ENCODE data around the gene C1QL4. TPM values are rescaled to one million over a fixed set of nuclear protein-coding genes. Genes with fewer than 3 reads are reported as not detected.
"Not testable (repeated sequence)": the region's sequence is repeated elsewhere in the genome, so short reads cannot be mapped to it uniquely, and the experiment has no call there.

Gene C1QL4
- total RNA-seq, 1 experiment from 2014 or later, result 5.7 TPM

GRCh38 chr12:49334681-49335080 lies 2.3 kb downstream of the C1QL4 start:
- DNase-seq (ENCODE audit: low read depth), result no peak

DNA sequence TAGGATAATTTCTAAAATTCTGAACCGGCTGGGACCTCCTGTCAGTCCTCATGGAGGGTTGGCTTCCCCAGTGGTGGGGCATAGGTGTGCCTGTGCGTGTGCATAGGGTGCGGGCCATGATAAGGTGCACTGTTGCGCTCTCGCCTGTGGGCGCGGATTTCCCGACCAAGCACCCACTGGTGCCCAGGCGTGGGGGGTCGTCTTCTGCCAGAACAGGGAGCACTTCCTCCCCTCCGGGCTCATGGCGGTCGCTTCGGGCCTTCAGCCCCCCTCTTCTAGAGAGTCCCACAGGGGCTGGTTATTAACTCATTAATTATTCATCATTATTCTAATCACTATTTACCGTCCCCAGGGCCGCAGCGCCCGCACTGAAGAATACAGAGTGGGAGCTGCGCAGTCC lies 2.8 kb downstream of the C1QL4 start:
- no peak for DNase-seq (ENCODE audit: low read depth)

- DNase-seq (ENCODE audit: low read depth), result not testable (repeated sequence)
Observed at GRCh38 chr12:49333778-49334177, 3.2 kb downstream of the C1QL4 start.

GRCh38 chr12:49332891-49333371 lies 4.1 kb downstream of the C1QL4 start:
- no peak for DNase-seq (ENCODE audit: low read depth)

DNA sequence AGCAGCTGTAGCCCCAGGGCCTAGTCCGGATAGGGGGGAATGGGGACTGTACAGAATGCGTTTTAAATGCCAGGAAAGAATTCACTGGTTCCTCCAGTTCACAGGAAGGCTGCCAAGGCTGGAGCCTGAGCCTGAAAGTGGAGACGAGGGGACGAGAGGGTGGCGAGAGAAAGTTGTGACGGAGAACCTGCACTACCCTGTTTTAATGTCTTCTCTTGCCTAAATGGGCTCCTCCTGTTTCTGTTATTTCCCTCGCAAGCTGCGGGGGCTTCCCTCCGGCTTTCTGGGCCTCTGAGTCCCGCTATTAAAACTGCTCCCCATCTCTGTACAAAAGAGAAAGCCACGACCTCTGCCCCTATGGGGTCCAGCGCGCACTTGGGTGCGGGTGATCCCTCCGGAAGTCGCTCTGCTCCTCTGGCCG lies 4.5 kb downstream of the C1QL4 start:
- no peak for DNase-seq (ENCODE audit: low read depth)

DNA sequence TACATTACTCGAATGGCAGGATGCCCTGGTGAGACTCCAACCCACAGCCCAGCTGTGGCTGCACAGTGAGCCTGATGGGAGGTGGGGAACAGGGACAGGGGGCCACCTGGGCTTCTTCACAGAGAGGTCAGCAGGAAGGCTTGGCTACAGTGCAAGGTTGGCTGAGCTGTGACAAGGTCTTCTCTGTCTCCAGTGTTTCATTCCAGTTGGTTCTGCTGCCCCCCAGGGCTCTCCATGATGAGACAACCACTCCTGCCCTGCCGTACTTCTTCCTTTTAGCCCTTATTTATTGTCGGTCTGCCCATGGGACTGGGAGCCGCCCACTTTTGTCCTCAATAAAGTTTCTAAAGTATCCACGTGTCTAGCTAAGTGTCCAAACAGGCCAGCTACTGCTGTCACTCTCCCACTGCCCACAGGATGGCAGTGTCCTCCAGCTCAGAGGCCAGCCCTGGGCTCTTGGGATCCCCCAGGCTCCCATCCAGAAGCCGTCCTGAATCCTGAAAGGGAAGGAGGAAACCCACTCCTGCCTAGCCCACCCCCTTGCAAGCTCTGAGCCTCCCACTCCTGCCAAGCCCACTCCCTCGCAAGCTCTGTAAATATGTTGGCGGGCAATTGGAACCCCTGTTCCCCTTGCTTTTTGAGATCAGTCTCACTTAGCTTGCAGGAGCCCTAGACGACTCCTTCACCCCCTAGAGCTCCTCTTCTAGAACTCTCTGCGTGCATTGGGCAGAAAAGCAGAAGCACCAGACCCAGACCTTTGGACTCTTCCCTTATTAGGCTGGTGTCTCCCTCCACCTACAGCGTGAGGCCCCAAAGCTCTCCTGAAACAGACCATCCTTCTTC lies 5.4 kb downstream of the C1QL4 start:
- DNase-seq (ENCODE audit: low read depth), result peak; percentile 55

- DNase-seq (ENCODE audit: low read depth), result no peak
Observed at GRCh38 chr12:49330631-49331379, 6.2 kb downstream of the C1QL4 start.

DNA sequence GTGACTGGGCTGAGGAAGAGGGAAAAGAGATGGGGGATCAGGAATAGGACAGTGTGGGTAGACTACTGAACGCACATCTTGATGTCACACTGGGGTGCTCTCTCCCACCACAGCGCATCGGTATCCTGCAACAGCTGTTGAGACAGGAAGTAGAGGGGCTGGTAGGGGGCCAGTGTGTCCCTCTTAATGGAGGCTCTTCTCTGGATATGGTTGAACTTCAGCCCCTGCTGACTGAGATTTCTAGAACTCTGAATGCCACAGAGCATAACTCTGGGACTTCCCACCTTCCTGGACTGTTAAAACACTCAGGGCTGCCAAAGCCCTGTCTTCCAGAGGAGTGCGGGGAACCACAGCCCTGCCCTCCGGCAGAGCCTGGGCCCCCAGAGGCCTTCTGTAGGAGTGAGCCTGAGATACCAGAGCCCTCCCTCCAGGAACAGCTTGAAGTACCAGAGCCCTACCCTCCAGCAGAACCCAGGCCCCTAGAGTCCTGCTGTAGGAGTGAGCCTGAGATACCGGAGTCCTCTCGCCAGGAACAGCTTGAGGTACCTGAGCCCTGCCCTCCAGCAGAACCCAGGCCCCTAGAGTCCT lies 6.9 kb downstream of the C1QL4 start:
- DNase-seq (ENCODE audit: low read depth), result no peak

DNA sequence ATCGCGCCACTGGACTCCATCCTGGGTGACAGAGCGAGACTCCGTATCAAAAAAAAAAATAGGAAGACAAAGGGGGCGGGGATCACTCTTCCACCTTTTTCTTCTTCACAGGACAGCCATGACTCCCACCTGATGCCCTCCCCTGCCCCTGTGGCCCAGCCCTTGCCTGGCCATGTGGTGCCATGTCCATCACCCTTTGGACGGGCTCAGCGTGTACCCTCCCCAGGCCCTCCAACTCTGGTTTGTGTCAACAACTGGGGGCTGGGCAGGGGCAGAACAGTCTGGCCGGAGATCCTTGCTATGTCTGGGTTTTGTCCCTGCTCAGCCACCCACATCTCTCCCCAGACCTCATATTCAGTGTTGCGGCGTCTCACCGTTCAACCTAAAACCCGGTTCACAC lies 8.2 kb downstream of the C1QL4 start:
- no peak for DNase-seq (ENCODE audit: low read depth)

GRCh38 chr12:49327887-49328286 lies 9.1 kb downstream of the C1QL4 start:
- DNase-seq (ENCODE audit: low read depth), result no peak

- DNase-seq (ENCODE audit: low read depth), result no peak
Observed at GRCh38 chr12:49327368-49327767, 9.6 kb downstream of the C1QL4 start.

DNA sequence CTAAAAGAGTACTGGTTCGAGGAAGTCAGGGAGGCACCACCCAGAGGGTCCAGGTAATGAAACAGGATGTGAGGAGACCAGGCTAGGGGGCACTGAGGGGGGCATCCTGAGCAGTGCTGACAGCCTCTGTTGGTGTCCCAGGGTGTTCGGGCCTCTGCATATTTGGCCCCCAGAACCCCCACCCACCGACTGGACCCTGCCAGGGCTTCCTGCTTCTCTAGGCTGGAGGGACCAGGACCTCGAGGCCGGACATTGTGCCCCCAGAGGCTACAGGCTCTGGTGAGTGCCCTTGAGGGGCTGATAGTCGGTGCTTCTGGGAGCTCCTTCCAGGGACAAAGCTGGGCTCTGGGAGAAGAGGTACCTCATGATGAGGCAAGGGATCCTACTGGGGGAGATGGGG lies 11.4 kb downstream of the C1QL4 start:
- DNase-seq (ENCODE audit: low read depth), result no peak

DNA sequence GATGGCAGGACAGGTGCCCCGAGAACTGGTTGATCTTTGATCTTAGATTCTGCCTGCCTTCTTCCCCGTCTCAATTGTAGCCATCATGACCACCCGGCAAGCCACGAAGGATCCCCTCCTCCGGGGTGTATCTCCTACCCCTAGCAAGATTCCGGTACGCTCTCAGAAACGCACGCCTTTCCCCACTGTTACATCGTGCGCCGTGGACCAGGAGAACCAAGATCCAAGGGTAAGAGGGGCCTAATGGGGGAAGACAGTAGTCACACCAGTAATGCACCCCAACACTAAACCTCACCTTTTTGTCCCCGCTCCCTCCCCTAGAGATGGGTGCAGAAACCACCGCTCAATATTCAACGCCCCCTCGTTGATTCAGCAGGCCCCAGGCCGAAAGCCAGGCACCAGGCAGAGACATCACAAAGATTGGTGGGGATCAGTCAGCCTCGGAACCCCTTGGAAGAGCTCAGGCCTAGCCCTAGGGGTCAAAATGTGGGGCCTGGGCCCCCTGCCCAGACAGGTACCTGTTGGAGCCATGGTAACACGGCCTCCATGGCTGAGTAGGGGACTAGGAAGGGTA lies 13.4 kb downstream of the C1QL4 start:
- DNase-seq (ENCODE audit: low read depth), result no peak

GRCh38 chr12:49322708-49323523 lies 14.1 kb downstream of the C1QL4 start, which contains the start of gene TROAP:
Gene TROAP (plus strand): TSS chr12:49323255. CDS start chr12:49323609, 354 bp downstream.
- DNase-seq (ENCODE audit: low read depth), result peak; percentile 98

- no peak for DNase-seq (ENCODE audit: low read depth)
Observed at GRCh38 chr12:49322367-49322707, 14.7 kb downstream of the C1QL4 start.

GRCh38 chr12:49320411-49321103 lies 16.4 kb downstream of the C1QL4 start:
- not testable (repeated sequence) for DNase-seq (ENCODE audit: low read depth)

- not testable (repeated sequence) for DNase-seq (ENCODE audit: low read depth)
Observed at GRCh38 chr12:49317118-49317517, 19.9 kb downstream of the C1QL4 start.

DNA sequence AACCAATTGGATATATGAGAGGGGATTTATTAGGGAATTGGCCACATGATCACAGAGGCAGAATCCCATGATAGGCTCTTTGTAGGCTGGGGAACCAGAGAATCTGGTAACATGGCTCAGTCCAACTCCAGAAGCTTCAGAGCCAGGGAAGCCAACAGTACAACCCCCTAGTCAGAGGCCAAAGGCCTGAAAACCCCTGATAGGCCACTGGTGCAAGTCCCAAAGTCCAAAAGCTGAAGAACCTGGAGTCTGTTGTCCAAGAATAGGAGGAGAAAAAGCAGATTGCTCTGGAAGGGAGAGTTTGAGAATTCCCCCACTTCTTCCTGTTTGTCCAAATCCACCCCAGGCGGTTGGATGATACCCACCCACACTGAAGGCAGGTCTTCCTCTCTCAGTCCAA lies 22.2 kb downstream of the C1QL4 start:
- no peak for DNase-seq (ENCODE audit: low read depth)

- not testable (repeated sequence) for DNase-seq (ENCODE audit: low read depth)
Observed at GRCh38 chr12:49310451-49311000, 26.5 kb downstream of the C1QL4 start.

GRCh38 chr12:49309386-49309785 lies 27.6 kb downstream of the C1QL4 start:
- DNase-seq (ENCODE audit: low read depth), result no peak
